Activated T-cell treated with anti-CD3 and anti-CD28 coated beads, Interleukin-2, amount 50 U/mL, for 48 hours (primary cell): Measurements from ENCODE around the gene TARS3.
"Not testable (repeated sequence)": the region's sequence is repeated elsewhere in the genome, so short reads cannot be mapped to it uniquely, and the experiment has no call there.

Experiments
- DNase-seq, 2 experiments: peaks; one replicate each; pipeline ENCODE4 v3.0.0-alpha.2; 2020

The TARS3 gene

GRCh38 chr15:101652786-101653430, 71.4 kb downstream of the TARS3 start:
- peak in 1 of 2 experiments; percentile 44 for DNase-seq

- peak; percentile 94 to 96 for DNase-seq
Measured at GRCh38 chr15:101652098-101652785, 72.0 kb downstream of the TARS3 start, which contains the start of gene TM2D3. Gene TM2D3, minus strand, starts transcription at chr15:101652381. Its CDS starts 20 bp downstream, at chr15:101652361.

- DNase-seq, result no peak
Measured at GRCh38 chr15:101651554-101652097, 72.6 kb downstream of the TARS3 start.

- DNase-seq, result no peak
Measured at GRCh38 chr15:101650145-101650544, 74.1 kb downstream of the TARS3 start.

DNA sequence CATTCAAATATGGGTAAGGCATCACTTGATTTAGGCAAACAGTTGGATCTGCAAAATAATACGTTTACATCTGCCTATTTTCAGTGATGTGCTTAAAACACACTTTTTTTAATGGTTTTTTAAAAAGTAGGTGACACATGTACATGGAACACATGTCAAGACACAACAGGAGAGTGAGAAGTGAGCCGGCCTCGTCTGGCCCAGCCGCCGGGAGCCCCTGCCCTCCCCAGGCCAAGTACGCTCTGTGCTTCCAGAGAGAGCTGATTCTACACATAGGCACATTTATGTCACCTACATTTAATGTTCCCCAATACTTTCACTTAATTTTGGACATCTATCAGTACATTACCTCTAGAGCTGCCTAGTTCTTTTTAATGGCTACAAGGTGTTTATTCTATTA, 75.9 kb downstream of the TARS3 start:
- no peak for DNase-seq

GRCh38 chr15:101647251-101647650, 77.0 kb downstream of the TARS3 start:
- DNase-seq, result no peak

DNA sequence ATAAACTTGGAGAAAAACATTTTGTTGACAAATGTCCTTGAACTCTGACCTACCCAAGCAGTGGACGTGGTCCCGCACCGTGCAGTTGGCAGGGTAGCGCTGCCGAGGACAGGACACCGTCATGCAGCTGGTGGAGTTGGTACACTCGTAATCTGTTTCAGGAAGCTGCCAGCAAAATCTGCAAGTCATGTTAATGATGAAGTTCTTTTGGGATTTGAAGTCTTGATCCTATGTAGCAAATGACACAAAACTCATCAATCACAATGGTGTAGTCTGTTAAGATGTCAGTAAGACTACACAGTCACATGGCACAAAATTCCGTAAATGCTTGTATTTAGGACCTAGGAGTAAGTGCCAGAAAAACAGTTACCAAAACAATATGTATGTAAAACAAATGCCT, 77.6 kb downstream of the TARS3 start:
- no peak for DNase-seq

GRCh38 chr15:101642361-101642760, 81.9 kb downstream of the TARS3 start:
- no peak for DNase-seq

DNA sequence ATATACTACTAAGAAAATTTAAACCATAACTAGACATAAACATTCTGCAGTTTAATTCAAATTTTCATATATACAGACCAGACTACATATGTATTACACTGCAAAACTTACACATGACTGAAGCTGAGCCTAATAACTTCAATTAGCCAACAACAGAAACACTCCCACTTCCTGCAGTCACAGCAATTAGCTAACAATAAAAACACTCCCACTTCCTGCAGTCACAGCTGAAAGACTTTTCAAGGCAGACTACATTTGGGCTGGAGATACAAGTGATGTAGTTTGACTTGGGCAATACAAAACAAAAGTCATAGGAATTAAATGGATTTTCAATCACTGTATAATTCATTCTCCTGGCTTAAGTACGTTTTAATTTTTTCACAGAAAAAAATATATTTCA, 82.4 kb downstream of the TARS3 start:
- DNase-seq, result no peak

DNA sequence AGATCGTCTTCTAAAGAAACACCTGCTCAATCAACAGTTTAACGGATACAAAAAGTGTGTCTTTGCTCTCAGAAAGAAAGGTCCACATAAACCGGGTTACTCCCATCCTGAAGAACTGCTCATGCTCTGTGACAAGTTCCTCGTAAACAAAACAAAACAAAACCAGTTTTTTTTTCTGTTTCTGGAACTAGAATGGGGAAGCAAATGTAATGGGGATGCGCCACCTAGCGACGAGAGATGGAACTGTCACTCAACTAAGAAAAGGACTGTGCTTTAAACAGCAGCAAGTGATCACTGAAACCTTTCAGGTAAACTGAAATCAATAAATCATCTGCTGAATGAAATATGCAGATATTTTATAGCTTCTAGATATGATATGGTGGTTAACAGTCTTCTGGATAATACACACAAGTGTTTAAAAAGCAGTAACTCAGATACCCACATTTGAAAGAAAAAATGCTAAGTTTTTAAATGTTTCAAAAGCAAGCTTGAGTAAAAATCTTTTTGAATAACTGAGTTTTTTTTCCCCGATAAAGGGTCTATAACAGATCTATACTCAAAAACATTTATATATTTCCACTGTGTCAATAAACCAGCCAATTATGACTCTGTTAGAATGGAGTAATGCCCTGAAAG, 83.0 kb downstream of the TARS3 start:
- DNase-seq, result peak; percentile 77 to 81

DNA sequence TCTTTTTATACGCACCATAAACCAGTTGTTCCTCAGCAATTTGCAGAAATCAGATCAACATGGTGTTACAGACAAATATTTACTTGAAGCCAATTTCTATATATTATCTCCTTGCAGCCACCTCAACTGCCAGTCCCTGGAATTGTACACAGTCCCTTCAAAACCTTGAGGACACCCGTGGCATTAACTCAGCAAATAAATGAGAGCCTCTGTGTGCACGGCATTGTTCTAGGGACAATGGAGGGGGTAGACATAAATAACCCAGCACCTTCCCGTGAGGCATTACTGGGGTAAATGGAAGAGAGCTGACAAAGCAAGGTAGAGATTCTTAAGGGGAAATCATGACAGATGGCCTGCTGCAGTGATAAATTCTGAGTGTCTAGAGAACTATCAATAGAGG, 84.6 kb downstream of the TARS3 start:
- no peak for DNase-seq

DNA sequence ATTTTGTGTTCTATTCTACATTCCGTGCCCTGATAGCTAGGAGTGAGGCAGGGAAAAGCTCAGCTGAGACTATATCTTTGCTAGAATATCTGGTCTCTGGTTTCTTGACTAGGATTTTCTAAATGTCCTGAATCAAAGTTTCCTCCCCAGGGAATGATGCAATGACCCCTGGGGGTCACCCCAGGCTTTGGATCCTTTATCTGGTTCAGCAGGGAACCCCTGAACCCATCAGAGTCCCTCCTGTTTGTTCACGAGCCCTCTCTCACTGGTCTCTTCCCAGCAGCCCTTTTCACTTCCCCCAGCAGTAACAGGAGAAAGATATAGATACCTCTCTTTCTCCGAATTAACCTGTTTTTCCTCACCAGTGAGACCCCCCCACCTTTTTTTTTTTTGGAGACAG, 86.4 kb downstream of the TARS3 start:
- no peak for DNase-seq

DNA sequence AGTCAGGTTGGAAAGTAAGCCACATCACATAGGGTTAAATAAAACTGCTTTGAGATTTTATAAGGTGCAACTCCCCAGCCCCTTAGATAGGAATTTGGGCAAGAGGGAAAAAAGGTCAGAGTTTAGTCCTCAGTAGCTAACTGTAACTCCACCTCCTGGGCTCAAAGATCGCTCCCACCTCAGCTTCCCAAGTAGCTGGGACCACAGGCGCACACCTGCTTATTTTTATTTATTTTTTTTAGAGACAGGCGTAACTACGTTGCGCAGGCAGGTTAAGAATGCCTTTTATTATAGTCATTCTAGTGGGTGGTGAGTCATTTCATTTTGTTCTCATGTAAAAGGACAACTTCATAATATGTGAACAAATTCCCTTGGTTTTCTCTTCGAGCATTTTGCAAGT, 86.8 kb downstream of the TARS3 start:
- DNase-seq, result no peak

DNA sequence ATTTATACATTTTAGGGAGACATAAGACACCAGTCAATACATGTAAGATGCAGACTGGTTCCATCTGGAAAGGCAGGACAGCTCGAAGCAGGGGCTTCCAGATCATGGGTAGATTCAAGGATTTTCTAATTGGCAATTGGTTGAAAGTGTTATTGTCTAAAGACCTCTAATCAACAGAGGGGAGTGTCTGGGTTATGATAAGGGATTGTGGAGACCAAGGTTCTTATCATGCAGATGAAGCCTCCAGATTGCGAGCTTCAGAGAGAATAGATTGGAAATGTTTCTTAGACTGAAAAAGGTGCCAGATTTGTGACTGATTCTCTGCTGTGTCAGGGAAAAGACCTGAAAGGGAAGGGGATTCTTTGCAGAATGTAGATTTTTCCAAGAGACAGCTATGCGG, 87.2 kb downstream of the TARS3 start:
- DNase-seq, result no peak

GRCh38 chr15:101635944-101636727, 88.1 kb downstream of the TARS3 start:
- no peak for DNase-seq

GRCh38 chr15:101633356-101633755, 90.9 kb downstream of the TARS3 start:
- DNase-seq, result no peak

DNA sequence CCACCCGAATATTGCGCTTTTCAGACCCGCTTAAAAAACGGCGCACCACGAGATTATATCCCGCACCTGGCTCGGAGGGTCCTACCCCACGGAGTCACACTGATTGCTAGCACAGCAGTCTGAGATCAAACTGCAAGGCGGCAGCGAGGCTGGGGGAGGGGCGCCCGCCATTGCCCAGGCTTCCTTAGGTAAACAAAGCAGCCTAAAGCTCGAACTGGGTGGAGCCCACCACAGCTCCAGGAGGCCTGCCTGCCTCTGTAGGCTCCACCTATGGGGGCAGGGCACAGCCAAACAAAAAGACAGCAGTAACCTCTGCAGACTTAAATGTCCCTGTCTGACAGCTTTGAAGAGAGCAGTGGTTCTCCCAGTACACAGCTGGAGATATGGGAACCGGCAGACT, 97.5 kb downstream of the TARS3 start:
- not testable (repeated sequence) for DNase-seq

GRCh38 chr15:101625980-101626379, 98.3 kb downstream of the TARS3 start:
- no peak for DNase-seq

DNA sequence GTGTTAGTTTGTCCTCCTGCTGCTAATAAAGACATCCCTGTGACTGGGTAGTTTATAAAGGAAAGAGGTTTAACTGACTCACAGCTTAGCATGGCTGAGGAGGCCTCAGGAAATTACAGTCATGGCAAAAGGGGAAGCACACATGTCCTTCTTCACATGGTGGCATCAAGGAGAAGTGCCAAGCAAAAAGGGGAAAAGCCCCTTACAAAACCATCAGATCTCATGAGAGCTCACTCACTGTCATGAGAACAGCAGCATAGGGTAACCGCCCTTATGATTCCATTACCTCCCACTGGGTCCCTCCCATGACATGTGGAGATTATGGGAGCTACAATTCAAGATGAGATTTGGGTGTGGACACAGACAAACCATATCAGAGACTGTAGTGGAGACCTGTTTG, 99.1 kb downstream of the TARS3 start:
- no peak for DNase-seq

- no peak for DNase-seq
Measured at GRCh38 chr15:101623367-101624304, 100.6 kb downstream of the TARS3 start.

- DNase-seq, result no peak
Measured at GRCh38 chr15:101621961-101622360, 102.3 kb downstream of the TARS3 start.

GRCh38 chr15:101620671-101621070, 103.6 kb downstream of the TARS3 start:
- no peak for DNase-seq
